ENCODE measurements around the gene EPS8L3.

DNA sequence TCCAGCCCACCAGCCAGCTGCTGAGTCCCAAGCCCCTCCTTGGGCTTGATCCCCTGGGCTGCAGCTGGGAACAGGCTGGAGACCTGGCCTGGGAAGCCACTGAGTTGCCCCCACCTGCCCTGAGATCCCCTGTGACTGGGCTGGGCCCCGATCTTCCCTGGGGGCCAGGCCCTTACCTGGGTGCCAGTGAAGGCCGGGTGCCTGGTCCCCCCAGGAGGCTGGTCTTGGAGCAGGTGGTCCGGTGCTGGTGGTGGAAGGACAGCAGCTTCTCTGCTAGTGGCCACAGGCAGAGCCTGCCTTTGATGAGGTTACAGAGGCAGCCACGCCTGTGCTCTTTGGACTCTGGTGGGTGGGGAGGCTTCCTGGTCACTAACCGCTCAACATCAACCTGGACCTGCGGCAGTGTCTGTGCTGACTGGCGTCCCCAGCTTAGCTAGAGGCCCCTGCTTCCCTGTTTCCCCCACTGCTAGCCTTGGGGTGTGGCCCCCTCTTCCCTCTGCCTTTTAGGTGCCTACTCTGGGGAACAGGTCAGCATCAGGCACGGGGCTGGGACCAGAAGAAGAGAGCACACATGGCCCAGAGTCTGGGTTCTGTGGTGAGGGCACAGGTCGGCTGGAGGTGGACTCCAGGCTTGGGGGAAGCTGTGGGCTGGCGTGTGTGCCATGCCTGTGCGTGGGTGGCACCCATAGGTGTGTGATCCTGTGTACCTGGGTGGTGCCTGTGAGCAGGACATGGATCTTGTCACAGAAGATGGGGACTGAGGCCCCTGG lies at the start of gene EPS8L3:
- TF ChIP-seq ZNF274 (IDR thresholded peaks at IDR 0.05; ENCODE audit: borderline replicate concordance, extremely low read depth, low read length) (no peak), TEAD4 (IDR thresholded peaks at IDR 0.05; ENCODE audit: low read depth, low read length) (no peak), MAX (IDR thresholded peaks at IDR 0.05) (no peak), CEBPB (IDR thresholded peaks at IDR 0.05; ENCODE audit: low read depth, low read length) (no peak), HDAC2 (IDR thresholded peaks at IDR 0.05; ENCODE audit: borderline replicate concordance in 1 of 2, low read depth in 2 of 2, low read length in 2 of 2) (no peak), POLR2A (IDR thresholded peaks at IDR 0.05; ENCODE audit: control extremely low read depth in 1 of 2, low read depth in 2 of 2, low read length in 2 of 2) (no peak), JUN (IDR thresholded peaks at IDR 0.05; ENCODE audit: low read depth, low read length) (no peak)
- TF ChIP-seq, protein P1, sequence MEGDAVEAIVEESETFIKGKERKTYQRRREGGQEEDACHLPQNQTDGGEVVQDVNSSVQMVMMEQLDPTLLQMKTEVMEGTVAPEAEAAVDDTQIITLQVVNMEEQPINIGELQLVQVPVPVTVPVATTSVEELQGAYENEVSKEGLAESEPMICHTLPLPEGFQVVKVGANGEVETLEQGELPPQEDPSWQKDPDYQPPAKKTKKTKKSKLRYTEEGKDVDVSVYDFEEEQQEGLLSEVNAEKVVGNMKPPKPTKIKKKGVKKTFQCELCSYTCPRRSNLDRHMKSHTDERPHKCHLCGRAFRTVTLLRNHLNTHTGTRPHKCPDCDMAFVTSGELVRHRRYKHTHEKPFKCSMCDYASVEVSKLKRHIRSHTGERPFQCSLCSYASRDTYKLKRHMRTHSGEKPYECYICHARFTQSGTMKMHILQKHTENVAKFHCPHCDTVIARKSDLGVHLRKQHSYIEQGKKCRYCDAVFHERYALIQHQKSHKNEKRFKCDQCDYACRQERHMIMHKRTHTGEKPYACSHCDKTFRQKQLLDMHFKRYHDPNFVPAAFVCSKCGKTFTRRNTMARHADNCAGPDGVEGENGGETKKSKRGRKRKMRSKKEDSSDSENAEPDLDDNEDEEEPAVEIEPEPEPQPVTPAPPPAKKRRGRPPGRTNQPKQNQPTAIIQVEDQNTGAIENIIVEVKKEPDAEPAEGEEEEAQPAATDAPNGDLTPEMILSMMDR (IDR thresholded peaks at IDR 0.05; ENCODE audit: control extremely low read depth in 1 of 3, insufficient read depth in 1 of 3, low read depth in 1 of 3, low read length in 3 of 3) = no peak

Data from H1 (cell line).